ENCODE data around the gene WDR3.

- TF ChIP-seq POLR2A (IDR thresholded peaks at IDR 0.05) (no peak), CTCF (IDR thresholded peaks at IDR 0.05) (no peak), EP300 (IDR thresholded peaks at IDR 0.05) (no peak)
Observed at GRCh38 chr1:117894078-117894477, 35.5 kb upstream of the WDR3 start.
